ENCODE data around the gene ANAPC16. TPM values are rescaled to one million over a fixed set of nuclear protein-coding genes. Genes with fewer than 3 reads are reported as not detected.
"Not testable (repeated sequence)": the region's sequence is repeated elsewhere in the genome, so short reads cannot be mapped to it uniquely, and the experiment has no call there.

Gene ANAPC16
- total RNA-seq, 1 donor from 2014 or later = 54.4 TPM

DNA sequence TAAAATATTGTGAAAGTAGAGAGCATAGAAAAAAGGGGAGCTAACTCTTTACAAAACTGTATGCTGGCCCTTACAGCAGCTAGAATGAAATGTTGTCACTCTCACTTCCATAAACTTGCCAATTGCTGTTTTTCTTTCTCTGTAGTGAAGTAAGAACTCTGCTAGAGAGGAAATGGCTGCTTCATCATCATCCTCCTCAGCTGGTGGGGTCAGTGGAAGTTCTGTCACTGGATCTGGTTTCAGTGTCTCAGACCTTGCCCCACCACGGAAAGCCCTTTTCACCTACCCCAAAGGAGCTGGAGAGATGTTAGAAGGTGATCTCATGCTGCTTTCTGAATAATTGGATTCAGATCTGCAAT is 7.9 kb downstream of the ANAPC16 start:
- H3K4me3 Mint-ChIP-seq (ENCODE audit: unreplicated experiment) = no peak overlapping the region
- no peak overlapping the region for H3K27ac Mint-ChIP-seq (ENCODE audit: unreplicated experiment)
- H3K36me3 Mint-ChIP-seq (ENCODE audit: low read depth) = no peaks in the 10 kb centered on the region
- no peak for TF ChIP-seq CTCF (IDR thresholded peaks at IDR 0.05)
- peaks cover 19% of the 10 kb centered on the region for H3K4me1 Mint-ChIP-seq (ENCODE audit: low read depth)
- no peaks in the 10 kb centered on the region for H3K27me3 Mint-ChIP-seq (ENCODE audit: low read depth)
- no peaks in the 10 kb centered on the region for H3K9me3 Mint-ChIP-seq (ENCODE audit: low read depth)
- no peak for DNase-seq (ENCODE audit: low spot score)

GRCh38 chr10:72224191-72224590 is 8.4 kb downstream of the ANAPC16 start:
- H3K27ac Mint-ChIP-seq (ENCODE audit: unreplicated experiment); H3K4me3 Mint-ChIP-seq (ENCODE audit: unreplicated experiment); H3K27me3 Mint-ChIP-seq (ENCODE audit: low read depth); DNase-seq (ENCODE audit: low spot score); H3K36me3 Mint-ChIP-seq (ENCODE audit: low read depth); H3K9me3 Mint-ChIP-seq (ENCODE audit: low read depth): not testable (repeated sequence)
- H3K4me1 Mint-ChIP-seq (ENCODE audit: low read depth) = peaks cover 17% of the 10 kb centered on the region

DNA sequence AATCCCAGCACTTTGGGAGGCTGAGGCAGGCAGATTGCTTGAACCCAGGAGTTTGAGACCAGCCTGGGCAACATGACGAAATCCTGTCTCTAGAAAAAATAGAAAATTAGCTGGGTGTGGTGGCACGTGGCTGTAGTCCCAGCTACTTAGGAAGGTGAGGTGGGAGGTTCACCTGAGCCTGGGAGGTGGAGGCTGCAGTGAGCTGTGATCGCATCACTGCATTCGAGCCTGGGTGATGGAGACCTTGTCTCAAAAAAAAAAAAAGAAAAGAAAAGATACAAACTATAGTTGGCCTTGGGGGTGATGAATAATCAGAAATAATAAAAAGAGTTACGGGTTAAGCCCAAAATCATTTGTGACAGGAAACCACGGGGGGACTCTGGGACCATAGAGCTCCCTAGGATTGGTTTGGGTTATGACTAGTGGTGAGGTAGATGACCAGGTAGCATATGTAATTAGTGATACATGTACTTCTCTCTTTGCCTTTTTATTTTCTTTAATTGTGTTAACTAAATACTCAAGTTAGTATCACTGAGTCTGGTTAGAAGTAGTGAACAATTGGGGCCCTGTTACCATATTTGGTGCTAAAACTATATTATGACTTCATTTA is 10.7 kb downstream of the ANAPC16 start:
- no peaks in the 10 kb centered on the region for H3K9me3 Mint-ChIP-seq (ENCODE audit: low read depth)
- TF ChIP-seq CTCF (IDR thresholded peaks at IDR 0.05) = no peak
- H3K27ac Mint-ChIP-seq (ENCODE audit: unreplicated experiment) = no peak overlapping the region
- H3K27me3 Mint-ChIP-seq (ENCODE audit: low read depth) = no peaks in the 10 kb centered on the region
- peaks cover 2% of the 10 kb centered on the region for H3K36me3 Mint-ChIP-seq (ENCODE audit: low read depth)
- no peak for DNase-seq (ENCODE audit: low spot score)
- no peak overlapping the region for H3K4me3 Mint-ChIP-seq (ENCODE audit: unreplicated experiment)
- H3K4me1 Mint-ChIP-seq (ENCODE audit: low read depth) = peaks cover 32% of the 10 kb centered on the region

DNA sequence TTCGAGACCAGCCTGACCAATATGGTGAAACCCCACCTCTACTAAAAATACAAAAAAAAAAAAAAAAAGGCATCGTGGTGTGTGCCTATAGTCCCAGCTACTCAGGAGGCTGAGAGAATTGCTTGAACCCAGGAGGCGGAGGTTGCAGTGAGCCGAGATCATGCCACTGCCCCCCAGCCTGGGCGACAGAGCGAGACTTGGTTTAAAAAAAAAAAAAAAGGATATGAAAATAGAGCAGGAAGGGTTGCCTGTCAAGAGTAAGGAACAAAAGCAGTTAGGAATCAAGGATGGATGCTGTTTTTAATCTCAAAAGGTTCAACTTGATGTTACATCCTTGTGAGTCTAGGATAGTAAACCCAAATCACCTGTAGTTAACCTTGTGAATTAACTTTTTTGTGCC is 12.0 kb downstream of the ANAPC16 start:
- Mint-ChIP-seq H3K4me1 (ENCODE audit: low read depth) (peaks cover 30% of the 10 kb centered on the region), H3K27me3 (ENCODE audit: low read depth) (no peaks in the 10 kb centered on the region), H3K27ac (ENCODE audit: unreplicated experiment) (no peak overlapping the region), H3K36me3 (ENCODE audit: low read depth) (peaks cover 3% of the 10 kb centered on the region), H3K4me3 (ENCODE audit: unreplicated experiment) (no peak overlapping the region), H3K9me3 (ENCODE audit: low read depth) (no peaks in the 10 kb centered on the region)
- DNase-seq (ENCODE audit: low spot score) = no peak
- no peak for TF ChIP-seq CTCF (IDR thresholded peaks at IDR 0.05)

DNA sequence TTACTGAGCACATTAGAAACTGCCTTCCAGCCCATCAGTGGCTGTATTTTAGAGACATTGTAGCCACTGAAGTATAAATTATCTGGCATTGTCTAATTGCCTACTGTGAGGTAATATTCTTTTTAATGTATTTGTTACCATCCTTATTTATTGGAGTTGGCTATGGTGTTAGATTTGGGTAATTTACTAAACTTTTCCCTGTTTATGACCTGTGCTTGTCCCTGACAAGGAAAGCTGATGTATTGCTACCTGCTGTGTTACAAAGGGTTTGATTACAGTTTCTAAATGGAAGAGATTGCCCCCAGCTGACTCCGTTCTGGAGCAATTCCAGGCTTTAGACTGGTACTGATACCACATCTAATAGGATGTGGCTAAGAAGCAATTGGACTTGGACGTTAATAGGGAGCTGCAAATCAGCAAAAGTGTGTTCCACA is 12.5 kb downstream of the ANAPC16 start:
- H3K27me3 Mint-ChIP-seq (ENCODE audit: low read depth) = no peaks in the 10 kb centered on the region

More for the DNA sequence above, 12.5 kb downstream of the ANAPC16 start:
- TF ChIP-seq CTCF (IDR thresholded peaks at IDR 0.05) = no peak
- Mint-ChIP-seq H3K9me3 (ENCODE audit: low read depth) (no peaks in the 10 kb centered on the region), H3K4me1 (ENCODE audit: low read depth) (peaks cover 30% of the 10 kb centered on the region), H3K27ac (ENCODE audit: unreplicated experiment) (peak overlapping the region; percentile 17), H3K36me3 (ENCODE audit: low read depth) (peaks cover 7% of the 10 kb centered on the region), H3K4me3 (ENCODE audit: unreplicated experiment) (no peak overlapping the region)
- no peak for DNase-seq (ENCODE audit: low spot score)
